ENCODE measurements around the gene GRIA1. TPM values are rescaled to one million over a fixed set of nuclear protein-coding genes. Genes with fewer than 3 reads are reported as not detected.

GRIA1 gene
- total and polyA plus RNA-seq, 2 of the 4 experiments (the other 2 are of a cell fraction): 0.48 to 1.3 TPM

DNA sequence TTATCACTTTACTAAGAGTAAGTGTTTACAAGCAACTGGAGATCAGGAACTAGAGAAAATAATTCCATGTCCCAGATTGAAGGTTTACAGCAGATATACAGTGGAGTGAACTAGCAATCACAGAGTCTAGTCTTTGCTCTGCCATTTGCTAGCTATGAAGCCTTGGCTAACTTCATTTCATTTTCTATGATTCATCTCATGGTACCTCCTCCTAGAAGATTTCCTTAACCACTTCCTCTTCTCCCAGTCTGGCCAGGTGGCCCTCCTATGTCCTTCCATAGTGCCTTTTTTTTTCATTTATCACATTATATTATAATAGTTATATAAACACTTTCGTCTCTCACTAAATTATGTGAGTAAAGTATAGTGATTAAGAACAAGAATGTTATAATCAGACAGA is 52.1 kb downstream of the GRIA1 start:
- H3K18ac ChIP-seq (ENCODE audit: low read depth, low read length): peak overlapping the region; percentile 70
- no peaks in the 10 kb centered on the region for H3K79me1 ChIP-seq (ENCODE audit: low read depth in 1 of 2, low read length in 2 of 2)
- POLR2A ChIA-PET (ENCODE audit: unreplicated experiment): no interaction called here
- H3K27ac ChIP-seq (ENCODE audit: insufficient read depth, low read length): no peak overlapping the region
- intact Hi-C loops (cut with micrococcal nuclease) (no loop called here), dilution Hi-C loops (cut with HindIII; ENCODE audit: low sequenced_read_pairs, unreplicated experiment) (no loop called here), in situ Hi-C loops (cut with MboI; ENCODE audit: low sequenced_read_pairs) (no loop called here)
- no peak overlapping the region for H3K23ac ChIP-seq (ENCODE audit: low read depth, low read length)
- no peak overlapping the region; the same call in 1 of the 2 replicates for H4K5ac ChIP-seq (ENCODE audit: low read depth, low read length)
- H3K4ac ChIP-seq (ENCODE audit: low read depth, low read length): peak overlapping the region; percentile 34; the same call in 1 of the 2 replicates
- TF ChIP-seq, protein P1, sequence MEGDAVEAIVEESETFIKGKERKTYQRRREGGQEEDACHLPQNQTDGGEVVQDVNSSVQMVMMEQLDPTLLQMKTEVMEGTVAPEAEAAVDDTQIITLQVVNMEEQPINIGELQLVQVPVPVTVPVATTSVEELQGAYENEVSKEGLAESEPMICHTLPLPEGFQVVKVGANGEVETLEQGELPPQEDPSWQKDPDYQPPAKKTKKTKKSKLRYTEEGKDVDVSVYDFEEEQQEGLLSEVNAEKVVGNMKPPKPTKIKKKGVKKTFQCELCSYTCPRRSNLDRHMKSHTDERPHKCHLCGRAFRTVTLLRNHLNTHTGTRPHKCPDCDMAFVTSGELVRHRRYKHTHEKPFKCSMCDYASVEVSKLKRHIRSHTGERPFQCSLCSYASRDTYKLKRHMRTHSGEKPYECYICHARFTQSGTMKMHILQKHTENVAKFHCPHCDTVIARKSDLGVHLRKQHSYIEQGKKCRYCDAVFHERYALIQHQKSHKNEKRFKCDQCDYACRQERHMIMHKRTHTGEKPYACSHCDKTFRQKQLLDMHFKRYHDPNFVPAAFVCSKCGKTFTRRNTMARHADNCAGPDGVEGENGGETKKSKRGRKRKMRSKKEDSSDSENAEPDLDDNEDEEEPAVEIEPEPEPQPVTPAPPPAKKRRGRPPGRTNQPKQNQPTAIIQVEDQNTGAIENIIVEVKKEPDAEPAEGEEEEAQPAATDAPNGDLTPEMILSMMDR (conservative IDR thresholded peaks at IDR 0.05; ENCODE audit: low read depth, low read length): no peak
- TF ChIP-seq CEBPB (IDR thresholded peaks at IDR 0.05; ENCODE audit: low read depth, low read length) (no peak), RFX5 (IDR thresholded peaks at IDR 0.05; ENCODE audit: low read depth, low read length) (no peak)
- H2AK9ac ChIP-seq (replicated peaks; ENCODE audit: low read depth, low read length, poor library complexity): no peak overlapping the region
- BruUV-seq (replicated peaks): no TSS peak
- no peak overlapping the region for H3K56ac ChIP-seq (ENCODE audit: extremely low read depth, insufficient read depth, low read length)
- peak overlapping the region; percentile 70; the same call in 1 of the 2 replicates for H3K14ac ChIP-seq (replicated peaks; ENCODE audit: low read depth, low read length)
- no peak overlapping the region for H4K91ac ChIP-seq (ENCODE audit: insufficient read depth, low read depth, low read length)
- ATAC-seq (ENCODE audit: low read depth) (peak; percentile 35; the same call in 1 of the 2 replicates), DNase-seq (peak; percentile 55)
- WGBS, 2 experiments (ENCODE audit: extremely low coverage in 2 of 2, insufficient read length in 1 of 2): no CpG with 5 or more reads among the region's 1 CpG
- H3K4me2 ChIP-seq (ENCODE audit: low read depth, low read length): no peak overlapping the region
- 0 out of 2 replicates have a peak overlapping the region, but pooled peaks have one; percentile 71 for H2BK120ac ChIP-seq (ENCODE audit: low read depth, low read length)
- peak overlapping the region; percentile 5; the same call in 1 of the 2 replicates for H2BK20ac ChIP-seq (ENCODE audit: low read depth, low read length)
- no peaks in the 10 kb centered on the region for H4K20me1 ChIP-seq (ENCODE audit: insufficient read depth, low read length)
- CTCF ChIA-PET: no interaction called here
- H3K9me3 ChIP-seq (ENCODE audit: control insufficient read depth, insufficient read depth, low read length): no peaks in the 10 kb centered on the region
- H2AFZ ChIP-seq (replicated peaks; ENCODE audit: low read length, poor library complexity): no peak overlapping the region
- peak overlapping the region; percentile 69; the same call in 1 of the 3 replicates for H2BK15ac ChIP-seq (ENCODE audit: low read depth, low read length)
- no peak overlapping the region for H3K4me3 ChIP-seq (ENCODE audit: insufficient read depth, low read depth, low read length)
- no peak overlapping the region for H3K9ac ChIP-seq (ENCODE audit: low read depth, low read length)
- no peaks in the 10 kb centered on the region for H3K36me3 ChIP-seq (ENCODE audit: control insufficient read depth, insufficient read depth, low read length)
- H4K8ac ChIP-seq (ENCODE audit: low read depth in 2 of 2, low read length in 2 of 2): no peak overlapping the region
- no peaks in the 10 kb centered on the region for H3K27me3 ChIP-seq (ENCODE audit: control insufficient read depth, insufficient read depth, low read length)
- H2AK5ac ChIP-seq (ENCODE audit: low read depth, low read length): no peak overlapping the region
- peak overlapping the region; percentile 78 for H2BK5ac ChIP-seq (ENCODE audit: low read depth, low read length, poor library complexity, severe bottlenecking)
- peaks cover 12% of the 10 kb centered on the region for H3K4me1 ChIP-seq (ENCODE audit: control insufficient read depth, insufficient read depth, low read length)
- H3K9me1 ChIP-seq (ENCODE audit: insufficient read depth, low read length): no peaks in the 10 kb centered on the region; the same call in 1 of the 2 replicates
